Glutamatergic neuron (in vitro differentiated cells): ENCODE data around the gene NAE1. TPM values are rescaled to one million over a fixed set of nuclear protein-coding genes. Genes with fewer than 3 reads are reported as not detected.

Experiments
- DNase-seq: peaks from one replicate; pipeline ENCODE4 v3.0.0; 2022
- H3K27ac Mint-ChIP-seq: one replicate; pipeline ENCODE4 v1.8.0; 2020; ENCODE audit warnings: mild to moderate bottlenecking, mixed read lengths, inconsistent platforms; ENCODE audit not compliant: unreplicated experiment
- H3K27me3 Mint-ChIP-seq: one replicate; pipeline ENCODE4 v1.8.0; 2020; ENCODE audit warnings: mild to moderate bottlenecking, moderate library complexity, mixed read lengths, inconsistent platforms; ENCODE audit not compliant: unreplicated experiment
- H3K36me3 Mint-ChIP-seq: one replicate; pipeline ENCODE4 v1.8.0; 2020; ENCODE audit warnings: mild to moderate bottlenecking, mixed read lengths, inconsistent platforms; ENCODE audit not compliant: unreplicated experiment
- H3K4me1 Mint-ChIP-seq: one replicate; pipeline ENCODE4 v1.8.0; 2020; ENCODE audit warnings: mild to moderate bottlenecking, low read depth, mixed read lengths, inconsistent platforms; ENCODE audit not compliant: unreplicated experiment
- H3K4me3 Mint-ChIP-seq: one replicate; pipeline ENCODE4 v1.8.0; 2020; ENCODE audit warnings: mild to moderate bottlenecking, mixed read lengths, inconsistent platforms; ENCODE audit not compliant: unreplicated experiment
- H3K9me3 Mint-ChIP-seq: one replicate; pipeline ENCODE4 v1.8.0; 2020; ENCODE audit warnings: mild to moderate bottlenecking, moderate library complexity, mixed read lengths, inconsistent platforms; ENCODE audit not compliant: unreplicated experiment
- total RNA-seq: library from RNA; stranded (reverse); fragmentation: NEBNext Ultra II Directional; extraction: Animal tissue kit (Norgen Biotek cat#: 25700); gene quantifications from one replicate; pipeline ENCODE4 v1.2.1, GENCODE V29; 2021; ENCODE audit not compliant: unreplicated experiment
- TF ChIP-seq, protein P1 (sequence below): fragments of 200-600 bp; sonication (generic); IDR thresholded peaks from one replicate; pipeline ENCODE4 v1.5.0; 2021; ENCODE audit not compliant: partially characterized antibody, unreplicated experiment

NAE1 gene
- total RNA-seq, 1 donor from 2014 or later = 125 TPM

GRCh38 chr16:66863707-66864106 is 32.9 kb upstream of the NAE1 start:
- TF ChIP-seq, protein P1, sequence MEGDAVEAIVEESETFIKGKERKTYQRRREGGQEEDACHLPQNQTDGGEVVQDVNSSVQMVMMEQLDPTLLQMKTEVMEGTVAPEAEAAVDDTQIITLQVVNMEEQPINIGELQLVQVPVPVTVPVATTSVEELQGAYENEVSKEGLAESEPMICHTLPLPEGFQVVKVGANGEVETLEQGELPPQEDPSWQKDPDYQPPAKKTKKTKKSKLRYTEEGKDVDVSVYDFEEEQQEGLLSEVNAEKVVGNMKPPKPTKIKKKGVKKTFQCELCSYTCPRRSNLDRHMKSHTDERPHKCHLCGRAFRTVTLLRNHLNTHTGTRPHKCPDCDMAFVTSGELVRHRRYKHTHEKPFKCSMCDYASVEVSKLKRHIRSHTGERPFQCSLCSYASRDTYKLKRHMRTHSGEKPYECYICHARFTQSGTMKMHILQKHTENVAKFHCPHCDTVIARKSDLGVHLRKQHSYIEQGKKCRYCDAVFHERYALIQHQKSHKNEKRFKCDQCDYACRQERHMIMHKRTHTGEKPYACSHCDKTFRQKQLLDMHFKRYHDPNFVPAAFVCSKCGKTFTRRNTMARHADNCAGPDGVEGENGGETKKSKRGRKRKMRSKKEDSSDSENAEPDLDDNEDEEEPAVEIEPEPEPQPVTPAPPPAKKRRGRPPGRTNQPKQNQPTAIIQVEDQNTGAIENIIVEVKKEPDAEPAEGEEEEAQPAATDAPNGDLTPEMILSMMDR = no peak
- DNase-seq = no peak
- Mint-ChIP-seq H3K4me3 (no peak overlapping the region), H3K9me3 (no peaks in the 10 kb centered on the region), H3K27ac (no peak overlapping the region), H3K4me1 (no peaks in the 10 kb centered on the region), H3K36me3 (no peaks in the 10 kb centered on the region), H3K27me3 (peaks cover 6% of the 10 kb centered on the region)

DNA sequence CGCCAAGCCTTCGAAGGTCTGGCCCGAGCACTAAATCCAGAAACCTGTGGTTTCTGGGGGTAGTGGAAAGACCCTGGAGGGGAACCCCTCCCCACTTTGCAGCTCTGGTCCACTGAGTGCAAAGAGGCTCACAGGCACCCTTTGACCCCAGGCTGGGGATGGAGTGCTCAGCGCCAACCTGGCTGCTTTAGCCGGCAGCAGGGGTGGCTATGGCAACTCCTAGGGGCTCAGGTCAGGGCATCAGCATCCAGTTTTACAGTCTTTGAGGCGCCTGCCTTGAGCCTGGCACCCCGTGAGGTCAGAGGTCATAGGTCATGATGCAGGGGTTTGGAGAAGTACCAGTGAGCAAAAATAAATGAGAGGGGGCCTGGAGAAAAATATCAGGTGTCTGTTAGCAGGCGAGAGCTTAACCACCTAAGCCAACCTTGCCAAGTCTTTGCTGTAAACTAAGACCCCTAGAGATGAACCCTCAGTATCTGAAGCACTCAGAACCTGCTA is 31.3 kb upstream of the NAE1 start:
- H3K36me3 Mint-ChIP-seq = no peaks in the 10 kb centered on the region

GRCh38 chr16:66859397-66860068 is 28.8 kb upstream of the NAE1 start:
- H3K27ac Mint-ChIP-seq = no peak overlapping the region

More for the DNA sequence above, 31.3 kb upstream of the NAE1 start:
- TF ChIP-seq, protein P1 = no peak
- H3K4me1 Mint-ChIP-seq = no peaks in the 10 kb centered on the region
- H3K9me3 Mint-ChIP-seq = no peaks in the 10 kb centered on the region
- no peak overlapping the region for H3K27ac Mint-ChIP-seq
- no peak for DNase-seq
- peaks cover 4% of the 10 kb centered on the region for H3K27me3 Mint-ChIP-seq
- H3K4me3 Mint-ChIP-seq = no peak overlapping the region

DNA sequence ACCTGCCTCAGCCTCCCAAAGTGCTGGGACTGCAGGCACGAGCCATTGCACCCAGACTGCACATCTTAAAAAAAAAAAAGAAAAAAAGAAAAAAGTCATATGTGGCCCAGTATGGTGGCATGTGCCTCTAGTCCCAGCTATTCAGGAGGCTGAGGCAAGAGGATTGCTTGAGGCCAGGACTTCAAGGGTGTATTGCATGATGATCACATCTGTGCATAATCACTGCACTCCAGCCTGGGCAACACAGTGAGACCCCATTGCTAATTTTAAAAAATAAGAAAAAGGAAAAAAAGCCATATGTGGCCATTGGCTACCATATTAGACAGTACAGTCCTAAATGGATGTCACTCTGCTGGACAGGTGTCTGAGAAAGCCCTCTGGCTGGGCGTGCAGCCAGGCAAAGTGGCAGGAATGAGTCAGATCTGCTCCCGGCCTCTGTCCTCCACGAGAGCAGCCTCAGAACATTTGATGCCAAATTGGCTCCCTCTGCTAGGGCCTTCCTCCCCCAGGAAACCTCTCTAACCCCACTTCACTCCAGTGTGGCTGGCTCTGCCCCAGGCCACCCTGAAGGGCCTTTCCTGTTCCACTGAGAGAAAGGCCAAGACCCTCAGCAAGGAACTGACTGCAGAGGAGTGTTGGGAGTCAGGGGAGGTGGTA is 28.1 kb upstream of the NAE1 start:
- TF ChIP-seq, protein P1 = no peak
- Mint-ChIP-seq H3K27ac (no peak overlapping the region), H3K27me3 (peaks cover 2% of the 10 kb centered on the region), H3K4me1 (no peaks in the 10 kb centered on the region), H3K4me3 (no peak overlapping the region), H3K36me3 (no peaks in the 10 kb centered on the region), H3K9me3 (peaks cover 4% of the 10 kb centered on the region)
- no peak for DNase-seq

More at GRCh38 chr16:66859397-66860068, 28.8 kb upstream of the NAE1 start:
- Mint-ChIP-seq H3K36me3 (no peaks in the 10 kb centered on the region), H3K4me3 (no peak overlapping the region), H3K4me1 (no peaks in the 10 kb centered on the region), H3K9me3 (peaks cover 3% of the 10 kb centered on the region), H3K27me3 (peaks cover 2% of the 10 kb centered on the region)
- no peak for DNase-seq
- TF ChIP-seq, protein P1 = no peak

DNA sequence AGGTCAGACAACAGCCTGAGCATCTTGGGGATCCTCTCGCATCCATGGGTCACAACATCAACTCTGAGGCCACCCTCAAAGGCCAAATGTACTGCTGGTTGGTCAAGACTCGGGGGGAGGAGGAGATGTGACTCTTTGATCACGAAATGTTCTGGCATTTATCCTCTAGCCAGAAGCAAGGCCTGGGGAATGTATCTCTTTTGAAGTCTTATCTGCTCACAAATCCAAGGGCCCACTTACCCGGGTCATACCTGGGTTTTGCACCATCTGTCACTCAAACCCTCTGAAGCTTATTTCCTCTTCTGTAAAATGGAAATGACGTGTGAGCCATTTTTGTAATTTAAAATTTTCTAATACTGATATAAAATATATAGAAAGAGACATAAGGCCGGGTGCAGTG is 26.7 kb upstream of the NAE1 start:
- no peak overlapping the region for H3K27ac Mint-ChIP-seq

More for the DNA sequence above, 26.7 kb upstream of the NAE1 start:
- peaks cover 2% of the 10 kb centered on the region for H3K27me3 Mint-ChIP-seq
- no peaks in the 10 kb centered on the region for H3K36me3 Mint-ChIP-seq
- H3K4me1 Mint-ChIP-seq = no peaks in the 10 kb centered on the region
- TF ChIP-seq, protein P1 = no peak
- H3K9me3 Mint-ChIP-seq = peaks cover 4% of the 10 kb centered on the region
- DNase-seq = no peak
- no peak overlapping the region for H3K4me3 Mint-ChIP-seq
